ENCODE results near the gene IGF2BP2.

DNA sequence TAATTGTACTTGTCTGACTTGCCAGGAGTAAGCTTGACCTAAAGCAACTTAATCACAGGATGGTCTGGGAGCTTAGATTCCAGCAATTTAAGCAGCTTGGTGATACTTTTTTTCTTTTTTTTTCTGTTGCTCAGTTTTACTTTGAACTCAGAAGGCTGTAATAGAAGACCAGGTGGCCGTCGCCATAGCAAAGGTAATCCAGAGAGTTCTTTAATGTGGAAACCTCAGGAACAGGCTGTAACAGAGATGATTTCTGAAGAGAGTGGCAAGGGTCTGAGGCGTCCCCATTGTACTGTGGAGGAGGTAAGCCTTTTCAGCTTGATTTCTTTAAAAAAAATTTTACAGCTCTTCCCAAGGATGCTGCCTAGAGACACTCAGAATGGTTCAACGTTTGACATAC, 218.6 kb downstream of the IGF2BP2 start:
- no peak for TF ChIP-seq POLR2AphosphoS5 (IDR thresholded peaks at IDR 0.05; ENCODE audit: low read depth, low read length)
- no peak for TF ChIP-seq POLR2A (IDR thresholded peaks at IDR 0.05; ENCODE audit: low read depth, low read length)

Measured in GM12892 (cell line).